Astrocyte (in vitro differentiated cells and primary cell): ENCODE data around the gene ABHD13. TPM values are rescaled to one million over a fixed set of nuclear protein-coding genes. Genes with fewer than 3 reads are reported as not detected.

Experiments used
- DNase-seq: peaks from one replicate; pipeline ENCODE4 v3.0.0-alpha.2; 2010; ENCODE audit warnings: low read depth
- FAIRE-seq: peaks from 2 replicates; lab custom pipeline; 2011; peaks lifted over from hg19 to GRCh38; lab: Jason Lieb, UNC
- H2AFZ ChIP-seq: 2 replicates; pipeline ENCODE4 v1.6.0; 2012; ENCODE audit warnings: low read depth, low read length, inconsistent platforms
- H3K27ac ChIP-seq: 2 replicates; pipeline ENCODE4 v1.5.1; 2011; ENCODE audit warnings: low read depth, low read length, inconsistent platforms
- H3K27me3 ChIP-seq: 2 replicates; pipeline ENCODE4 v1.6.0; 2011; ENCODE audit warnings: low read length, inconsistent platforms; ENCODE audit not compliant: insufficient read depth
- H3K36me3 ChIP-seq: 2 replicates; pipeline ENCODE4 v1.5.1; 2011; ENCODE audit warnings: low read length, inconsistent platforms; ENCODE audit not compliant: insufficient read depth
- H3K4me1 ChIP-seq: 2 replicates; pipeline ENCODE4 v1.5.1; 2011; ENCODE audit warnings: low read length, inconsistent platforms; ENCODE audit not compliant: insufficient read depth
- H3K4me2 ChIP-seq: 2 replicates; pipeline ENCODE4 v1.6.0; 2012; ENCODE audit warnings: low read length, inconsistent platforms
- H3K4me3 ChIP-seq: 2 replicates; pipeline ENCODE4 v1.5.1; 2011; ENCODE audit warnings: low read depth, mild to moderate bottlenecking, low read length, inconsistent platforms; ENCODE audit not compliant: insufficient read depth
- H3K79me2 ChIP-seq: 2 replicates; pipeline ENCODE4 v1.6.0; 2012; ENCODE audit warnings: mild to moderate bottlenecking, low read length, inconsistent platforms; ENCODE audit not compliant: insufficient read depth
- H3K9ac ChIP-seq: 2 replicates; pipeline ENCODE4 v1.6.0; 2012; ENCODE audit warnings: mild to moderate bottlenecking, low read length, inconsistent platforms
- H3K9me3 ChIP-seq: 2 replicates; pipeline ENCODE4 v1.5.1; 2012; ENCODE audit warnings: low read depth, mild to moderate bottlenecking, low read length, inconsistent platforms; ENCODE audit not compliant: insufficient read depth
- H4K20me1 ChIP-seq: 2 replicates; pipeline ENCODE4 v1.6.0; 2012; ENCODE audit warnings: low read length, inconsistent platforms; ENCODE audit not compliant: insufficient read depth
- H3K27ac Mint-ChIP-seq: one replicate; pipeline ENCODE4 v1.8.0; 2021; ENCODE audit warnings: mild to moderate bottlenecking, mixed read lengths; ENCODE audit not compliant: unreplicated experiment
- H3K27me3 Mint-ChIP-seq: one replicate; pipeline ENCODE4 v1.8.0; 2021; ENCODE audit warnings: low read depth, mixed read lengths; ENCODE audit not compliant: unreplicated experiment
- H3K36me3 Mint-ChIP-seq: one replicate; pipeline ENCODE4 v1.8.0; 2021; ENCODE audit warnings: low read depth, mixed read lengths; ENCODE audit not compliant: unreplicated experiment
- H3K4me1 Mint-ChIP-seq: one replicate; pipeline ENCODE4 v1.8.0; 2021; ENCODE audit warnings: low read depth, mixed read lengths; ENCODE audit not compliant: unreplicated experiment
- H3K4me3 Mint-ChIP-seq: one replicate; pipeline ENCODE4 v1.8.0; 2021; ENCODE audit warnings: mild to moderate bottlenecking, moderate library complexity, mixed read lengths; ENCODE audit not compliant: unreplicated experiment
- H3K9me3 Mint-ChIP-seq: one replicate; pipeline ENCODE4 v1.8.0; 2021; ENCODE audit warnings: mild to moderate bottlenecking, mixed read lengths; ENCODE audit not compliant: unreplicated experiment
- EZH2 ChIP-seq: IDR thresholded peaks from 2 replicates; pipeline ENCODE4 v1.6.1; 2012; ENCODE audit warnings: mild to moderate bottlenecking, low read length, inconsistent platforms; ENCODE audit not compliant: insufficient read depth
- total RNA-seq: library from RNA; stranded (reverse); gene quantifications from 2 replicates; pipeline ENCODE4 v1.2.1, GENCODE V29; 2021
- TF ChIP-seq, protein P1 (sequence below): IDR thresholded peaks from 2 replicates; pipeline ENCODE4 v1.5.1; 2011; ENCODE audit warnings: low read depth, mild to moderate bottlenecking, inconsistent platforms, low read length, moderate library complexity; ENCODE audit not compliant: insufficient read depth

The ABHD13 gene
- total RNA-seq, 1 donor from 2014 or later, result 8.5 TPM

GRCh38 chr13:108278466-108278865 lies 60.3 kb downstream of the ABHD13 start:
- H3K4me3 ChIP-seq, result no peak overlapping the region
- H3K4me1 Mint-ChIP-seq, result no peaks in the 10 kb centered on the region
- no peaks in the 10 kb centered on the region for H3K36me3 ChIP-seq
- H3K79me2 ChIP-seq, result no peaks in the 10 kb centered on the region
- no peaks in the 10 kb centered on the region for H3K9me3 ChIP-seq
- FAIRE-seq, result no peak
- H2AFZ ChIP-seq, result no peak overlapping the region
- peaks cover 3% of the 10 kb centered on the region for H3K27me3 Mint-ChIP-seq
- H3K4me1 ChIP-seq, result no peaks in the 10 kb centered on the region
- H3K9ac ChIP-seq, result no peak overlapping the region
- no peak overlapping the region for H3K4me2 ChIP-seq
- TF ChIP-seq EZH2, result no peak
- TF ChIP-seq, protein P1, sequence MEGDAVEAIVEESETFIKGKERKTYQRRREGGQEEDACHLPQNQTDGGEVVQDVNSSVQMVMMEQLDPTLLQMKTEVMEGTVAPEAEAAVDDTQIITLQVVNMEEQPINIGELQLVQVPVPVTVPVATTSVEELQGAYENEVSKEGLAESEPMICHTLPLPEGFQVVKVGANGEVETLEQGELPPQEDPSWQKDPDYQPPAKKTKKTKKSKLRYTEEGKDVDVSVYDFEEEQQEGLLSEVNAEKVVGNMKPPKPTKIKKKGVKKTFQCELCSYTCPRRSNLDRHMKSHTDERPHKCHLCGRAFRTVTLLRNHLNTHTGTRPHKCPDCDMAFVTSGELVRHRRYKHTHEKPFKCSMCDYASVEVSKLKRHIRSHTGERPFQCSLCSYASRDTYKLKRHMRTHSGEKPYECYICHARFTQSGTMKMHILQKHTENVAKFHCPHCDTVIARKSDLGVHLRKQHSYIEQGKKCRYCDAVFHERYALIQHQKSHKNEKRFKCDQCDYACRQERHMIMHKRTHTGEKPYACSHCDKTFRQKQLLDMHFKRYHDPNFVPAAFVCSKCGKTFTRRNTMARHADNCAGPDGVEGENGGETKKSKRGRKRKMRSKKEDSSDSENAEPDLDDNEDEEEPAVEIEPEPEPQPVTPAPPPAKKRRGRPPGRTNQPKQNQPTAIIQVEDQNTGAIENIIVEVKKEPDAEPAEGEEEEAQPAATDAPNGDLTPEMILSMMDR, result no peak
- H4K20me1 ChIP-seq, result no peaks in the 10 kb centered on the region
- H3K27ac Mint-ChIP-seq, result no peak overlapping the region
- peaks cover 1% of the 10 kb centered on the region for H3K36me3 Mint-ChIP-seq
- no peaks in the 10 kb centered on the region for H3K27me3 ChIP-seq
- H3K4me3 Mint-ChIP-seq, result no peak overlapping the region
- DNase-seq, result no peak
- no peaks in the 10 kb centered on the region for H3K9me3 Mint-ChIP-seq
- H3K27ac ChIP-seq, result no peak overlapping the region

- no peak for FAIRE-seq
- no peak overlapping the region for H3K9ac ChIP-seq
- H3K4me1 ChIP-seq, result no peaks in the 10 kb centered on the region
- H3K27me3 ChIP-seq, result no peaks in the 10 kb centered on the region
- H3K36me3 ChIP-seq, result no peaks in the 10 kb centered on the region
- H3K27ac Mint-ChIP-seq, result no peak overlapping the region
- no peak overlapping the region for H2AFZ ChIP-seq
- H3K9me3 ChIP-seq, result no peaks in the 10 kb centered on the region
- no peak overlapping the region for H3K27ac ChIP-seq
- H3K27me3 Mint-ChIP-seq, result peaks cover 3% of the 10 kb centered on the region
- no peaks in the 10 kb centered on the region for H3K4me1 Mint-ChIP-seq
- no peak overlapping the region for H3K4me2 ChIP-seq
- H3K79me2 ChIP-seq, result no peaks in the 10 kb centered on the region
- H4K20me1 ChIP-seq, result no peaks in the 10 kb centered on the region
- no peaks in the 10 kb centered on the region for H3K9me3 Mint-ChIP-seq
- no peak overlapping the region for H3K4me3 ChIP-seq
- peaks cover 1% of the 10 kb centered on the region for H3K36me3 Mint-ChIP-seq
- TF ChIP-seq EZH2, result no peak
- TF ChIP-seq, protein P1, result no peak
- no peak for DNase-seq
- H3K4me3 Mint-ChIP-seq, result no peak overlapping the region
These were observed 63.7 kb downstream of the ABHD13 start for GRCh38 chr13:108281901-108282300.

GRCh38 chr13:108283110-108283509 lies 64.9 kb downstream of the ABHD13 start:
- Histone ChIP-seq H3K79me2 (no peaks in the 10 kb centered on the region), H3K9me3 (no peaks in the 10 kb centered on the region), H2AFZ (no peak overlapping the region), H3K36me3 (no peaks in the 10 kb centered on the region), H4K20me1 (no peaks in the 10 kb centered on the region), H3K9ac (no peak overlapping the region), H3K4me1 (no peaks in the 10 kb centered on the region), H3K27me3 (no peaks in the 10 kb centered on the region), H3K27ac (no peak overlapping the region), H3K4me3 (no peak overlapping the region), H3K4me2 (no peak overlapping the region)
- Mint-ChIP-seq H3K4me3 (no peak overlapping the region), H3K4me1 (no peaks in the 10 kb centered on the region), H3K27ac (no peak overlapping the region), H3K9me3 (no peaks in the 10 kb centered on the region), H3K27me3 (peaks cover under 1% of the 10 kb centered on the region), H3K36me3 (no peaks in the 10 kb centered on the region)
- no peak for FAIRE-seq
- TF ChIP-seq EZH2, result no peak
- TF ChIP-seq, protein P1, result no peak
- DNase-seq, result no peak
